CD4-positive, alpha-beta T cell treated with Interleukin-17A for 4 hours (primary cell): Measurements from ENCODE around the gene PRKCH.

Experiments used
- DNase-seq: peaks from one replicate; pipeline ENCODE4 v3.0.0-alpha.2; 2020; ENCODE audit warnings: mixed read lengths

The PRKCH gene

GRCh38 chr14:61433828-61434227, 112.4 kb downstream of the PRKCH start:
- no peak for DNase-seq

GRCh38 chr14:61434311-61434710, 112.9 kb downstream of the PRKCH start:
- DNase-seq: no peak

- DNase-seq: no peak
Observed at GRCh38 chr14:61435563-61436337, 114.4 kb downstream of the PRKCH start.

- no peak for DNase-seq
Observed at GRCh38 chr14:61437381-61437780, 116.0 kb downstream of the PRKCH start.

- no peak for DNase-seq
Observed at GRCh38 chr14:61438036-61438435, 116.7 kb downstream of the PRKCH start.

- no peak for DNase-seq
Observed at GRCh38 chr14:61438497-61438859, 117.1 kb downstream of the PRKCH start.

GRCh38 chr14:61438860-61439765, 117.7 kb downstream of the PRKCH start:
- DNase-seq: peak; percentile 59

- no peak for DNase-seq
Observed at GRCh38 chr14:61439779-61440418, 118.5 kb downstream of the PRKCH start.

GRCh38 chr14:61443481-61443880, 122.1 kb downstream of the PRKCH start:
- DNase-seq: no peak

GRCh38 chr14:61444215-61444768, 122.9 kb downstream of the PRKCH start:
- DNase-seq: peak; percentile 68

- DNase-seq: no peak
Observed at GRCh38 chr14:61451491-61451890, 130.1 kb downstream of the PRKCH start.

GRCh38 chr14:61451891-61452400, 130.6 kb downstream of the PRKCH start:
- no peak for DNase-seq

GRCh38 chr14:61452452-61452851, 131.1 kb downstream of the PRKCH start:
- peak; percentile 70 for DNase-seq

GRCh38 chr14:61453103-61453767, 131.9 kb downstream of the PRKCH start:
- DNase-seq: no peak

GRCh38 chr14:61454545-61454944, 133.2 kb downstream of the PRKCH start:
- DNase-seq: no peak

GRCh38 chr14:61455351-61455750, 134.0 kb downstream of the PRKCH start:
- DNase-seq: peak; percentile 49

GRCh38 chr14:61456720-61457119, 135.3 kb downstream of the PRKCH start:
- DNase-seq: peak; percentile 91

GRCh38 chr14:61458766-61459165, 137.4 kb downstream of the PRKCH start:
- DNase-seq: no peak

- no peak for DNase-seq
Observed at GRCh38 chr14:61459229-61459628, 137.8 kb downstream of the PRKCH start.

- DNase-seq: no peak
Observed at GRCh38 chr14:61460063-61460462, 138.7 kb downstream of the PRKCH start.

- DNase-seq: peak; percentile 69
Observed at GRCh38 chr14:61460718-61461611, 139.6 kb downstream of the PRKCH start.
